Caco-2 (cell line): Measurements from ENCODE around the gene AGPAT2. TPM values are rescaled to one million over a fixed set of nuclear protein-coding genes. Genes with fewer than 3 reads are reported as not detected.

ENCODE experiments used
- BruUV-seq: library from RNA; stranded (reverse); fragments of 400-500 nt; replicated peaks from 2 replicates; lab custom pipeline; 2021; lab: Mats Ljungman, UMichigan
- CTCF ChIA-PET: fragments of 300-600 bp; sonication (Branson Sonifier 250); formaldehyde crosslinking; loops from one replicate; lab custom pipeline; 2022; ENCODE audit warnings: antibody characterized with exemption; lab: Charles Lee
- POLR2A ChIA-PET: fragments of 300-600 bp; sonication (Branson Sonifier 250); formaldehyde crosslinking; loops from one replicate; lab custom pipeline; 2022; ENCODE audit warnings: antibody characterized with exemption; lab: Charles Lee
- DNase-seq, 2 experiments: peaks; one replicate each; pipeline versions ENCODE4 v3.0.0 to v3.0.0-alpha.2; 2020 to 2022
- H3K27me3 ChIP-seq: replicated peaks from 2 replicates; pipeline ENCODE4 v1.6.0; 2011; ENCODE audit warnings: low read length; ENCODE audit not compliant: control insufficient read depth, insufficient read depth
- H3K36me3 ChIP-seq: 2 replicates; pipeline ENCODE4 v1.5.1; 2011; ENCODE audit warnings: low read length; ENCODE audit not compliant: control insufficient read depth, insufficient read depth
- H3K4me1 ChIP-seq: fragments of 250-450 bp; sonication (Bioruptor Pico); 2 replicates; pipeline ENCODE4 v1.5.1; 2020; ENCODE audit warnings: mild to moderate bottlenecking
- H3K4me3 ChIP-seq: 2 replicates; pipeline ENCODE4 v1.5.1; 2011; ENCODE audit warnings: low read depth, mild to moderate bottlenecking, control low read depth, low read length
- H3K9me3 ChIP-seq: fragments of 250-450 bp; sonication (Bioruptor Pico); 2 replicates; pipeline ENCODE4 v1.5.1; 2020; ENCODE audit warnings: mild to moderate bottlenecking, moderate library complexity
- H3K27ac Mint-ChIP-seq: one replicate; pipeline ENCODE4 v1.8.0; 2022; ENCODE audit warnings: mixed read lengths; ENCODE audit not compliant: unreplicated experiment
- H3K27me3 Mint-ChIP-seq: one replicate; pipeline ENCODE4 v1.8.0; 2022; ENCODE audit warnings: mixed read lengths; ENCODE audit not compliant: insufficient read depth, unreplicated experiment
- H3K36me3 Mint-ChIP-seq: one replicate; pipeline ENCODE4 v1.8.0; 2022; ENCODE audit warnings: mild to moderate bottlenecking, mixed read lengths; ENCODE audit not compliant: insufficient read depth, unreplicated experiment
- H3K4me1 Mint-ChIP-seq: one replicate; pipeline ENCODE4 v1.8.0; 2022; ENCODE audit warnings: low read depth, mixed read lengths; ENCODE audit not compliant: unreplicated experiment
- H3K4me3 Mint-ChIP-seq: one replicate; pipeline ENCODE4 v1.8.0; 2022; ENCODE audit warnings: mild to moderate bottlenecking, moderate library complexity, mixed read lengths; ENCODE audit not compliant: unreplicated experiment
- H3K9me3 Mint-ChIP-seq: one replicate; pipeline ENCODE4 v1.8.0; 2022; ENCODE audit warnings: mixed read lengths; ENCODE audit not compliant: unreplicated experiment
- CTCF ChIP-seq, 2 experiments: fragments of 200-600 bp in 1 of 2; IDR thresholded peaks; 1 replicate in 1 of 2; 2 replicates in 1 of 2; pipeline versions ENCODE4 v1.5.1 to v1.8.0; 2011 to 2022; ENCODE audit warnings: antibody characterized with exemption in 1 of 2, control low read depth in 1 of 2, inconsistent platforms in 1 of 2, low read depth in 1 of 2, low read length in 1 of 2, mild to moderate bottlenecking in 1 of 2, moderate library complexity in 1 of 2; ENCODE audit not compliant: insufficient read depth in 1 of 2, severe bottlenecking in 1 of 2, unreplicated experiment in 1 of 2
- intact Hi-C: fragments of 100-400 bp; cut with micrococcal nuclease; formaldehyde crosslinking; loops from one replicate; pipeline ENCODE4 v1.10.0; 2022; ENCODE audit not compliant: unreplicated experiment
- total RNA-seq: library from RNA; stranded (reverse); gene quantifications from 2 replicates; pipeline ENCODE4 v1.2.3, GENCODE V29; 2022

AGPAT2 gene
- total RNA-seq, 1 experiment from 2014 or later = 68.7 TPM

- no peaks in the 10 kb centered on the region for H3K9me3 ChIP-seq
- H3K4me1 Mint-ChIP-seq = peaks cover 10% of the 10 kb centered on the region
- H3K4me1 ChIP-seq = peaks cover 17% of the 10 kb centered on the region
- ChIA-PET POLR2A (interaction anchor here (0.5 to 2.7 kb wide), 11 partner anchors 13 to 633 kb away, joined by 3 to 8 read pairs (median 4); partner anchors contain the start of gene NACC2), CTCF (interaction anchor here (0.5 to 2.0 kb wide), 7 partner anchors 9 to 587 kb away, joined by 3 to 12 read pairs (median 4); partner anchors contain the start of gene LCN10)
- peak; percentile 88 to 95 for DNase-seq
- H3K27me3 Mint-ChIP-seq = no peaks in the 10 kb centered on the region
- peaks cover 66% of the 10 kb centered on the region for H3K36me3 Mint-ChIP-seq
- intact Hi-C loops = loop anchor here (2.0 kb wide), 1 partner anchor 63 kb away; the partner anchor contains the start of gene TMEM141
- H3K9me3 Mint-ChIP-seq = no peaks in the 10 kb centered on the region
- H3K4me3 ChIP-seq = peak overlapping the region; percentile 99
- peak overlapping the region; percentile 97 for H3K4me3 Mint-ChIP-seq
- peak overlapping the region; percentile 100 for H3K27ac Mint-ChIP-seq
- no peaks in the 10 kb centered on the region for H3K27me3 ChIP-seq
- TF ChIP-seq CTCF (IDR thresholded peaks at IDR 0.05; ENCODE audit: insufficient read depth in 1 of 2, low read depth in 1 of 2, low read length in 1 of 2, severe bottlenecking in 1 of 2, unreplicated experiment in 1 of 2) = peak; percentile 83 to 89
- no TSS peak for BruUV-seq
- H3K36me3 ChIP-seq = peaks cover 17% of the 10 kb centered on the region
These were observed 40.9 kb upstream of the AGPAT2 start for GRCh38 chr9:136728080-136728547.

- H3K4me1 Mint-ChIP-seq = peaks cover 10% of the 10 kb centered on the region
- peak; percentile 30 to 65 for TF ChIP-seq CTCF (IDR thresholded peaks at IDR 0.05; ENCODE audit: insufficient read depth in 1 of 2, low read depth in 1 of 2, low read length in 1 of 2, severe bottlenecking in 1 of 2, unreplicated experiment in 1 of 2)
- peak overlapping the region; percentile 100 for H3K27ac Mint-ChIP-seq
- H3K9me3 Mint-ChIP-seq = no peaks in the 10 kb centered on the region
- H3K4me3 Mint-ChIP-seq = peak overlapping the region; percentile 97
- H3K27me3 Mint-ChIP-seq = no peaks in the 10 kb centered on the region
- no TSS peak for BruUV-seq
- peaks cover 17% of the 10 kb centered on the region for H3K4me1 ChIP-seq
- H3K4me3 ChIP-seq = peak overlapping the region; percentile 99
- peak in 1 of 2 experiments; percentile 49 for DNase-seq
- POLR2A ChIA-PET = no interaction called here
- H3K27me3 ChIP-seq = no peaks in the 10 kb centered on the region
- H3K36me3 ChIP-seq = peaks cover 17% of the 10 kb centered on the region
- CTCF ChIA-PET = interaction anchor here (0.6 to 2.0 kb wide), 6 partner anchors 12 to 205 kb away, joined by 3 to 12 read pairs (median 4); partner anchors contain the start of genes LCN10 and RABL6
- H3K36me3 Mint-ChIP-seq = peaks cover 74% of the 10 kb centered on the region
- H3K9me3 ChIP-seq = no peaks in the 10 kb centered on the region
- intact Hi-C loops = loop anchor here (1.0 kb wide), 1 partner anchor 28 kb away; no protein-coding TSS in a partner anchor
These were observed 39.5 kb upstream of the AGPAT2 start for GRCh38 chr9:136726631-136727191.

- ChIA-PET POLR2A (no interaction called here), CTCF (interaction anchor here (0.7 kb wide), 1 partner anchor 13 kb away, joined by 4 read pairs; no protein-coding TSS in a partner anchor)
- Histone ChIP-seq H3K27me3 (no peaks in the 10 kb centered on the region), H3K9me3 (no peaks in the 10 kb centered on the region), H3K36me3 (peaks cover 17% of the 10 kb centered on the region), H3K4me1 (peaks cover 17% of the 10 kb centered on the region), H3K4me3 (peak overlapping the region; percentile 99)
- no peak for TF ChIP-seq CTCF (IDR thresholded peaks at IDR 0.05; ENCODE audit: insufficient read depth in 1 of 2, low read depth in 1 of 2, low read length in 1 of 2, severe bottlenecking in 1 of 2, unreplicated experiment in 1 of 2)
- Mint-ChIP-seq H3K4me1 (peaks cover 10% of the 10 kb centered on the region), H3K27ac (peak overlapping the region; percentile 100), H3K27me3 (no peaks in the 10 kb centered on the region), H3K4me3 (peak overlapping the region; percentile 97), H3K36me3 (peaks cover 80% of the 10 kb centered on the region), H3K9me3 (no peaks in the 10 kb centered on the region)
- intact Hi-C loops = loop anchor here (1.0 kb wide), 1 partner anchor 28 kb away; no protein-coding TSS in a partner anchor
- BruUV-seq = no TSS peak
- DNase-seq = no peak
These were observed 38.9 kb upstream of the AGPAT2 start for GRCh38 chr9:136726118-136726517.
